A673 (cell line): ENCODE results near the gene TCF12.

Experiments used
- EZH2 ChIP-seq: fragments of 200-600 bp; sonication (generic); IDR thresholded peaks from 2 replicates; pipeline ENCODE4 v1.6.1; 2017; ENCODE audit warnings: borderline replicate concordance, low read depth, mild to moderate bottlenecking, mixed read lengths, antibody characterized with exemption, low read length; ENCODE audit not compliant: poor library complexity, severe bottlenecking
- TF ChIP-seq, protein P1 (sequence below): fragments of 300-800, 200-600 bp; sonication (generic); conservative IDR thresholded peaks from 2 replicates; pipeline ENCODE4 v1.5.1; 2017; ENCODE audit warnings: low read depth, mild to moderate bottlenecking, antibody characterized with exemption, low read length, moderate library complexity, mixed read lengths

DNA sequence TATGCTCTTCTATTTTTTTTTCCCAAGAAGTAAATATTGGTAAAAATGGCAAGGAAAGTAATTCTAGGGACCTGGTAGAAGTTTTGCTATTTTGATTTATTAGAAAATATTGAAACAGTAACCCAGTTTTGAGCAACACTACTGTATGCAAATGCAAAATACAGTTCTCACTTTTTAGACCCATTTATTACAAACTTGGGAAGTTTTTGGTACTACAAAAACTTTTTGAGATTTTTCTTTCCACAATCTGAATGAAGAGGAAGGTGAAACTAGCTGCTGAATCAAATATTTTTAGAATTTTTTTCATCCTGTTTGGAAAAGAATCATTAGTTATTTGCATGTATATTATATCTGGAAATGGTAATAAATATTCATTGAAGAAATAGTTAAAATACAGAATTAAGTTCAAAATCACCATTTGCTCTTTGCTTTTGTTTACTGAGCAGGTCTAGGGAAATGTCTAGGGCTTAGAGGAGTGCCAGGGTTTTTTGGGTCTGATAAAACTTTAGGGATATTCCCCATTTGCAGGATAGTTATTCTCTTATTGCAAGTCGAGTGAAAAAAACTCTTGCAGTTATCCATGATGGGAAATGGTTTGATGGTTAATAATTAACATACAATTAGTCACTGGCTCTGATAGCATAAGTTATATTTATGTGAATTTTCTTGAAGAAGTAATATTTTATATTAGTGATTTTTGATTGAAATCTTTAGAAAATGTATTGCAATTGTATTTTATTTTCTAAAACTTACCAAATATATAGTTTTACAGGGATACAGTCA, 47.0 kb downstream of the TCF12 start:
- TF ChIP-seq, protein P1, sequence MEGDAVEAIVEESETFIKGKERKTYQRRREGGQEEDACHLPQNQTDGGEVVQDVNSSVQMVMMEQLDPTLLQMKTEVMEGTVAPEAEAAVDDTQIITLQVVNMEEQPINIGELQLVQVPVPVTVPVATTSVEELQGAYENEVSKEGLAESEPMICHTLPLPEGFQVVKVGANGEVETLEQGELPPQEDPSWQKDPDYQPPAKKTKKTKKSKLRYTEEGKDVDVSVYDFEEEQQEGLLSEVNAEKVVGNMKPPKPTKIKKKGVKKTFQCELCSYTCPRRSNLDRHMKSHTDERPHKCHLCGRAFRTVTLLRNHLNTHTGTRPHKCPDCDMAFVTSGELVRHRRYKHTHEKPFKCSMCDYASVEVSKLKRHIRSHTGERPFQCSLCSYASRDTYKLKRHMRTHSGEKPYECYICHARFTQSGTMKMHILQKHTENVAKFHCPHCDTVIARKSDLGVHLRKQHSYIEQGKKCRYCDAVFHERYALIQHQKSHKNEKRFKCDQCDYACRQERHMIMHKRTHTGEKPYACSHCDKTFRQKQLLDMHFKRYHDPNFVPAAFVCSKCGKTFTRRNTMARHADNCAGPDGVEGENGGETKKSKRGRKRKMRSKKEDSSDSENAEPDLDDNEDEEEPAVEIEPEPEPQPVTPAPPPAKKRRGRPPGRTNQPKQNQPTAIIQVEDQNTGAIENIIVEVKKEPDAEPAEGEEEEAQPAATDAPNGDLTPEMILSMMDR: no peak
- no peak for TF ChIP-seq EZH2
